HG02981 (cell line): ENCODE data around the gene BRD7.
A peak's percentile ranks its signal among the peaks of the same experiment; 100 is the strongest.

ENCODE experiments used
- ATAC-seq: cut with Tn5 transposase; IDR thresholded peaks from one replicate; pipeline ENCODE4 v1.9.1; 2021; ENCODE audit warnings: mild to moderate bottlenecking, moderate library complexity; ENCODE audit not compliant: unreplicated experiment

BRD7 gene

GRCh38 chr16:50291719-50292565 is 76.8 kb downstream of the BRD7 start:
- no peak for ATAC-seq

- no peak for ATAC-seq
Observed at GRCh38 chr16:50290856-50291255, 77.9 kb downstream of the BRD7 start.

- no peak for ATAC-seq
Observed at GRCh38 chr16:50289950-50290764, 78.6 kb downstream of the BRD7 start.

GRCh38 chr16:50288920-50289319 is 79.9 kb downstream of the BRD7 start:
- no peak for ATAC-seq

GRCh38 chr16:50288026-50288425 is 80.8 kb downstream of the BRD7 start:
- no peak for ATAC-seq

GRCh38 chr16:50286681-50287080 is 82.1 kb downstream of the BRD7 start:
- no peak for ATAC-seq

GRCh38 chr16:50285406-50286003 is 83.3 kb downstream of the BRD7 start:
- no peak for ATAC-seq

GRCh38 chr16:50284131-50284911 is 84.5 kb downstream of the BRD7 start:
- no peak for ATAC-seq

- ATAC-seq: no peak
Observed at GRCh38 chr16:50282955-50283631, 85.7 kb downstream of the BRD7 start.

GRCh38 chr16:50282010-50282538 is 86.7 kb downstream of the BRD7 start:
- peak; percentile 85 for ATAC-seq

- no peak for ATAC-seq
Observed at GRCh38 chr16:50281391-50282009, 87.3 kb downstream of the BRD7 start.

- no peak for ATAC-seq
Observed at GRCh38 chr16:50280932-50281331, 87.9 kb downstream of the BRD7 start.

GRCh38 chr16:50279504-50279865 is 89.3 kb downstream of the BRD7 start:
- ATAC-seq: no peak

- ATAC-seq: no peak
Observed at GRCh38 chr16:50278251-50278650, 90.5 kb downstream of the BRD7 start.

GRCh38 chr16:50276801-50277555 is 91.8 kb downstream of the BRD7 start:
- ATAC-seq: no peak

- no peak for ATAC-seq
Observed at GRCh38 chr16:50276326-50276640, 92.5 kb downstream of the BRD7 start.

- no peak for ATAC-seq
Observed at GRCh38 chr16:50275428-50276325, 93.1 kb downstream of the BRD7 start.

- no peak for ATAC-seq
Observed at GRCh38 chr16:50275098-50275415, 93.7 kb downstream of the BRD7 start.
